ENCODE results near the gene CHST8.

CHST8 gene

GRCh38 chr19:33815380-33816340 lies 193.9 kb downstream of the CHST8 start:
- TF ChIP-seq CTCF (IDR thresholded peaks at IDR 0.05) = no peak

GRCh38 chr19:33818411-33818810 lies 196.7 kb downstream of the CHST8 start:
- TF ChIP-seq CTCF (IDR thresholded peaks at IDR 0.05) = no peak

GRCh38 chr19:33819506-33819879 lies 197.7 kb downstream of the CHST8 start:
- TF ChIP-seq CTCF (IDR thresholded peaks at IDR 0.05) = no peak

- TF ChIP-seq CTCF (IDR thresholded peaks at IDR 0.05) = no peak
Measured at GRCh38 chr19:33819880-33820781, 198.4 kb downstream of the CHST8 start.

GRCh38 chr19:33821871-33822270 lies 200.1 kb downstream of the CHST8 start:
- no peak for TF ChIP-seq CTCF (IDR thresholded peaks at IDR 0.05)

Measured in LNCAP (cell line).